ENCODE data around the gene PPM1F.

DNA sequence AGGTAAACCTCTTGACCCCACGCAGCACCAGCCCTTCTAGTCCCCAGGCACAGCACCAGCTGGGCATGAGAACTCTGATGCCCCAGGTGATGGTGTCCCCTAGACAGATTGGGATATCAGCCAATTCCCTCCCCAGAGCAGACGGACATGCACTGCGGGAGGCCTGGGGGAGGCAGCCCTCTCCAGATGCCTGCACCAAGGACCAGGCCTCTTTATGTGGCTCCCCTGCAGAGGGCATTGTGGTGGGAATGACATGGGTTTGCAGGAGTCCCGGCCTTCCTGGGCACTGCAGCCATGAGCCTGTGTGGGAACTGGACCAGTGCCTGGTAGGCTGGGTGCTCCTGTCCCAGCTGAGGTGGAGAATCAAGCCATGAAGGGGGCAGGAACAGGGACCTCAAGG is 25.9 kb downstream of the PPM1F start:
- TF ChIP-seq POLR2AphosphoS5 (IDR thresholded peaks at IDR 0.05; ENCODE audit: low read depth, low read length) (no peak), POLR2A (IDR thresholded peaks at IDR 0.05; ENCODE audit: low read depth, low read length) (no peak)

Measured in GM12892 (cell line).